Activated CD8-positive, alpha-beta memory T cell treated with anti-CD3 and anti-CD28 coated beads, Interleukin-2, amount 50 U/mL, for 48 hours (primary cell): ENCODE measurements around the gene RPH3AL.

Experiments
- DNase-seq: peaks from one replicate; pipeline ENCODE4 v3.0.0-alpha.2; 2020

Gene RPH3AL

GRCh38 chr17:313911-314613 is 38.5 kb downstream of the RPH3AL start:
- DNase-seq: no peak

DNA sequence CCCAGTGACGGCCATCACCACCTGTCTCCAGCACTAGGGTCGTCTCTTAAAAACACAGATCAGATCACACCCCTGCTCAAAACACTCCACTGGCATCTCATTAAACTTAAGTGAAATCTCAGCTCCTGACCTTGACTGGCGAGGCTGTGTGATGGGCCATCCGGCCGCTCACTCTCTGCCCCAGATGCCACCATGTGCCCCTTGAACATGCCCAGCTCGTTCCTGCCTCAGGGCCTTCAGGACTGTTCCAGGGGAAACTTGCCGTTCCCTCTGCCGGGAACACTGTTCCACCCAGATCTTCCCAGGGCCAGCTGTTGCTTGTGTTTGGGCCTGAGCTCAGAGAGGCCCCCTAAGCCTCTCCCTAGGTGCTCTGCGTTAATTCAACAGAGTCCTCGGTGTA is 39.4 kb downstream of the RPH3AL start:
- DNase-seq: no peak

DNA sequence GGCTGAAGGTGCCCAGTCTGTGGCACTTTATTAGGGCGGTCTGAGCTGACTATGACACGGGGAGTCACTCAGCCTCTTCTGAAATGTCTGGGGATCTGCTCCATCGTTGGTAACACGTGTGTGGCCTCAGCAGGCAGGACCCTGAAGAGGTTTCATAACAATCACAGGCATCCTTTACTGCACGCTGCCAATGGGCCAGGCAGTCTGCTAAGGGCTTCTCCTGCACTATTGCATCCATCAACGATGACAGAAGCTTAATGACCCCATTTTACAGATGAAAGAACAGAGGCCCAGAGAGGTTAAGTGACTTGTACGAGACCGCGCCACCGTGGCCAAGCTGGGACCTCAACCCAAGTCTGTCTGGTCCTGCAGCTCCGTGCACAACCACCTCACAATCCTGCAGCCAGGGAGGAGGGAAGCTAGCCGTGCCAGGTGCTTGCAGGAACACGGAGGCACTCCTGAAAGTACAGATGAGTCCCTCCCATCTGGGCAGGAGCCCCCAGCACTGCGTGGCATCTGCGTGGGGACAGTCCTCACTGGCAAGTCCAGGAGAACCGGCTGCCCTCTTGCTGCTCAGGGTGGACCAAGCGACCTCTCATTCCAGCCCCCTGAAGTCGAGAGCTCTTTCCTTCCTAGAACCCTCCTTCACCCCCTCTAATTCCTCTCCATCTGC is 40.0 kb downstream of the RPH3AL start:
- DNase-seq: no peak

DNA sequence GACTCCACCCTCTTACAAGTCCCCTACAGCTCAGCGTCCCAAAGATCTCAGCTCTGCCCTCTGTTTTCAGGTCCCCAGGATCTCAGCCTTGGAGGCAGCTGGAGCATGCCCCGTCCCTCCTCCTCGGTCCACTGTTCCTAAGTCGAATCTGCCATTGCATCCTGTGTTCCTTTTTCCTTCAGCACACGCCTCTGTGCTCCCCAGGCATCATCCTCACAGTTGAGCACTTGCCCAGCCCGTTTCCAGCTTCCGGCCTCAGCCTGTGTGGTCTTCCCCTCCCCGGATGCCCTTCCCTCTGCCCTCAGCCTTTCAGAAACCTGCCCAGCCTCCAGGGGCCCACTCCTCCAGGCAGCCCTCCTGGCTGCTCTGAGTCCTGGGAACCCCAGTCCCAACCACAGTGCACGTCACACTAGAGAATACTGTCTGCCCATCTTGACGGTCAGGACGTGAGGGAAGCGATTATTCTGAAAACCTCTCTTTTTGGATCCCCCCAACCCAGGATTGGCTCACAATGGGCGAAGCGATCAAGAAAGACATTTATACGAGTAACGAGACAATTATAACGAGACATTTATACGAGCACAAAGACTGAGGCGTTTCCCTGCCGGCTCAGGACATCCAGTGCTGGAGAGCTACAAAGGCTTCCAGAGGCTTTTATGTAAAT is 41.4 kb downstream of the RPH3AL start:
- no peak for DNase-seq

DNA sequence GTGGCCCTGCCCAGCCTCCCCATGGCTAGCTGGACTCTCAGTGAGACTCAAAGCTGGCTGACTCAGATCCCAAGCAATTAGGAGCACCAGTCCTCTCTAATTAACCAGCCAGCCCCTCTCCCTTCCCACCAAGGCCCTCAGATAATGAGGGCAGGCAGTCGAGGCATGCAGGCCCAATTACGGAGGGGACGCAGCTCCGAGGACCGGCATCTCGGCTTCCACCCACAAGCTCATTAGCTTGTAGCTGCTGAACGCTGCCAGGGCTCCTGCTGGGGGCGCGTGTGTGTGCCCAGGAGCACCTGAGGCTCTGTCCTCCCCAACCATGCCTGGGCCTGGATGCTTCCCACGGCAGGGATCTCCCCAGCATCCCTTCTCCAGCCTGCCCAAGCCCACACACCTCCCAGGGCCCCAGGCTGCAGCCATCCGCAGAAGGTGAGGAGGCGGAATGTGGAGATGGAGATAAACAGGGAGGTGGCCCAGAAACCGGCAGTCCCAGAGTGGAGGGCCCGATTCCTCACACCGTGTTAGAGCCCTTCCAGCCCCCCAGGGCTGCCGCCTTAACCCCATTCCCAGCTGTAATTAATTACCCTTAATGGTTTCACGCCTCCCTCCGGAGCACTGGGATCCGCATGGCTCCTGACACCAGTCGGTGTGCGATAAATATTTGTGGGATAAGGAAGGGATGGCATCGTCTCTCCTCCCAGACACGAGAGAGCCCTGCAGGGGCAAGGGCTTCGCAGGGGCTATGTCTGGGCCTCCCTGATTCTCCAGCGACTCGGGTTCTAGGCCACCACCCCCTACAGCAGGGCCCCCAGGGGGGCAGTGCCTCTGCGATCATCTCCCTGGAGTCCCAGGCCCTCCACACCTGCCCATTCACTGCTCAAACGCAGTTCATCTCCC is 42.2 kb downstream of the RPH3AL start:
- no peak for DNase-seq

DNA sequence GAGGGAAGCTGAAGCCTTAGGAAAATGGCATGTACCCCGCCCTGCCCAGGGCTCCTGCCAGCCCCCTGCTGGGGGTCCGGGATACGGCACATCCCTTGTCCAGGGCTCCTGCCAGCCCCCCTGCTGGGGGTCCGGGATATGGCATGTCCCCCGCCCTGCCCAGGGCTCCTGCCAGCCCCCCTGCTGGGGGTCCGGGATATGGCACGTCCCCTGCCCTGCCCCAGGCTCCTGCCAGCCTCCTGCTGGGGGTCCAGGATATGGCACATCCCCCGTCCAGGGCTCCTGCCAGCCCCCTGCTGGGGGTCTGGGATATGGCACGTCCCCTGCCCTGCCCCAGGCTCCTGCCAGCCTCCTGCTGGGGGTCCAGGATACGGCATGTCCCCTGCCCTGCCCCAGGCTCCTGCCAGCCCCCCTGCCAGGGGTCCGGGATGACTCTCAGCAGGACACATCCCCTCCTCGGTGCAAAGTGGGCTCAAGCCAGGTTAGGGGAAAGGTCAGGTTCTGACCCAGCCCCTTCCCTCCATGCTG is 43.2 kb downstream of the RPH3AL start:
- DNase-seq: peak; percentile 67

DNA sequence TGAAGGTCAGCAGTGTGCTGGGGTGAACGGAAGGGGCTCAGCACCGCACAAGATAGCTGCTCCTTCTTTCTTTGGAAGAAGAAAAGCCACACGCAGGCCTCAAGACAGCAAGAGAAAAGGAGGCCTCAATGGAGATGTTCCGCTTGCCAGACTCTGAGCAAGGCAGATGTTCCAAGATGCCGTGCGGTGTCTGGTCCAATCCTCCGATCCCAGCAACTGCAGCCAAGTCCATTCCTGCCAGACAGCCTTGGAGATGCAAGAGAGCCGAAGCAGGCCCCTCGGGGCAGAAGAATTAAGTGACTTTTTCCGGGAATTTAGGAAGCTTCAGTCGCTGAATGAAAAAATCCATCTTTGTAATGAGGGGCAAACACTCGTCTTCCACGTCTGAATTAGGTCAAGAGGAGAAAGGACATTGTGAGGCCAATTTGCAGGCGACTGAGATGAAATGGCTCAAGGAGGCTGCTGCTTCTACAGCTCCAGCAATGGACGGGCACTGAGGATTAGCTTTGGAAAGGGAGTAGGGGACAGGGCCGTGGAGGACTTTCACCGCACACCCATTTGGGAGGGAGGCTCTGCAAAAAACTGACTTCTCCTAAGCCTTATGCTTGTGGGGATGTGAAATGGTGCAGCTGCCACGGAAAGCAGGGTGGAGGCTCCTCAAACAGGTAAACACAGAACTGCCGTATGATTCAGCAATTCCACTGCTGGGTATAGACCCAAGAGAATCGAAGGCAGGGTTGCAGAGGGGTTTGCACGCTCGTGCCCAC is 44.7 kb downstream of the RPH3AL start:
- no peak for DNase-seq

DNA sequence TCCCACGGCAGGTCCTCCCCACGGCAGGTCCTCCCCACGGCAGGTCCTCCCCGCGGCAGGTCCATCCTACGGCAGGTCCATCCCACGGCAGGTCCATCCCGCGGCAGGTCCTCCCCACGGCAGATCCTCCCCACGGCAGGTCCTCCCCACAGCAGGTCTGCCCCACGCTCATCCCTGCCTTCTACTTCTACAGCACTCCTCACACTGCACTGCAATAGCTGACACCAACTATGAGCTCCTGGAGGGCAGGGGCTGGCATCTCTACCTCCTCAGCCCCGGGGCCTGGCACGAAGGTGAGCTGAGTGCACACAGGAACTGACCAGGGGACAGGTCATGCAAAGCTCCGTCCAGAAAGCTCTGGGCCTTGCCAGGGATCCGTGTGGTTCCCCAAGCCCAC is 45.3 kb downstream of the RPH3AL start:
- DNase-seq: no peak

- DNase-seq: no peak
Measured at GRCh38 chr17:306536-307294, 45.9 kb downstream of the RPH3AL start.

- DNase-seq: no peak
Measured at GRCh38 chr17:306116-306515, 46.5 kb downstream of the RPH3AL start.

DNA sequence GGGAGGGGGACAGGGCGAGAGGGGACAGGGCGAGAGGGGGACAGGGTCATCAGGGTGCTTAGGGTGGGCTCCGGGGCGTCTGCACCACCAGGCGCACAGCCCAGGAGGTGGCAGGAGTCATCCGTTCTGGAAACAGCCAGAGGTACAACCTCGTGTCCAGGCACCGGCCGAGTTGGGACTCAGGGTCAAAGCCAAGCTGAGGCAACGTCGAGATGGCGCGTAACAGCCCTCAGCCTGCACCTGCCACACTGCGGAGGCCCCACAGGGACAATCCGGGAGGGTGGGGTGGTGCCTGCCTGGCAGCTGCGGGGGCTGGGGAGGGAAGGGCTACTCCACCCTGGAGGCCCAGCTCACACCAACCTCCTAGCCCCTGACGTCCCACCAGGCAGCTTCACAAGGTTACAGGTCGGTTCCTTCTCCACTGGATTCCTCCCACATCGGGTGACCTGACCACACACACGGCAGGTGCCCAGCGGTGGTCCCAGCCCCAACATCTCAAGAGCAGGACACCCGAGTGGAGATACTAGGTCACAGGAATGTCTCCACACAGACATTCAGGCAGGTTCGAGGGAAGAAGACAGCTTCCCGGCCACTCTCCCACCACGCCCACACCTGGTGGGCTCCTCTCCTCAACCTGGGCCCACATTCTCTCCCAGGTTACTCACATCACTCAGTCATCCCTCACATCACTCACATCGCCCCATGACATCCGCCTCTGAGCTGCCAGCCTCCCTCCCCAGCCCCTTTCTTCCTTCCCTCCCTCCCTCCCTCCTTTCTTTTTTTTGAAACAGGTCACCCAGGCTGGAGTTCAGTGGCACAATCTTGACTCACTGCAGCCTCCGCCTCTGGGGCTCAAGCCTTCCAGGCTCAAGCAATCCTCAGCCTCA is 47.3 kb downstream of the RPH3AL start:
- no peak for DNase-seq

DNA sequence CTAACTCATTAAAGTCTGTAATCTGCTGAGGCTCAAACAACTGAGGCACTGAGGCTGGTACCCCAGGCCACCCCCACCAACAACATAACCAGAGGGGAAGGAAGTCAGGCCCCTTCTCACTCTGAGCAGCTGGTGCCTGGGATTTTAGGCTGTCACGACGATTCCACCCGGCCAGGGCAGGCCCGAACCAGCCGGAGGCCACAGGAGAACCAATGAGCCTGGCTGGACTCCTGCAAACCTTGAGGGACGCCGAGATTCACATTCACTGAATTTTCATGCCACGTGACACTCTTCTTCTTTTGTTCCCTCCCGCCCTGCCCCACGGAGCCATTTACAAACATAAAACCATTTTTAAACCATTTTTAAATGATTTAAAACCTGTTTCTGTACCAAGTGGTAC is 48.1 kb downstream of the RPH3AL start:
- DNase-seq: no peak

GRCh38 chr17:303168-303567 is 49.4 kb downstream of the RPH3AL start:
- no peak for DNase-seq

DNA sequence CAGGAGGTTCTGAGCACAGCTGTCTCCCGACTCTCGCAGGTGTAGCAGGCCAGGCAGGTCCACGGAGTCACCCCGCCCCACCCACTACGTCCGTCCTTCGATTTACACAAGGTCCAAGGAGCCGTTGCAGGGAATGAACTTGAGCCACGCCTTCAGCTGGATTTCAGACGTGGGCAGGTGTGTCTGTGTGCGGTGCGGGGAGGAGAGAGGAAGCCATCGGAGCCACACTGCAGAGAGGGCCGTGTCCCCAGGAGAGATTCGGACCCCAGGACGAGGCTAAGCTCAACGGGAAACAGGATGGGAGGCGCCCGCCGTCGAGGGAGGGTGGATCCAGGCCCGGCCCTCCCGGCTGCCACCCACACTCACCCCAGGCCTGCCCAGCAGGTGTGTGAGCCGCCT is 50.3 kb downstream of the RPH3AL start:
- no peak for DNase-seq

DNA sequence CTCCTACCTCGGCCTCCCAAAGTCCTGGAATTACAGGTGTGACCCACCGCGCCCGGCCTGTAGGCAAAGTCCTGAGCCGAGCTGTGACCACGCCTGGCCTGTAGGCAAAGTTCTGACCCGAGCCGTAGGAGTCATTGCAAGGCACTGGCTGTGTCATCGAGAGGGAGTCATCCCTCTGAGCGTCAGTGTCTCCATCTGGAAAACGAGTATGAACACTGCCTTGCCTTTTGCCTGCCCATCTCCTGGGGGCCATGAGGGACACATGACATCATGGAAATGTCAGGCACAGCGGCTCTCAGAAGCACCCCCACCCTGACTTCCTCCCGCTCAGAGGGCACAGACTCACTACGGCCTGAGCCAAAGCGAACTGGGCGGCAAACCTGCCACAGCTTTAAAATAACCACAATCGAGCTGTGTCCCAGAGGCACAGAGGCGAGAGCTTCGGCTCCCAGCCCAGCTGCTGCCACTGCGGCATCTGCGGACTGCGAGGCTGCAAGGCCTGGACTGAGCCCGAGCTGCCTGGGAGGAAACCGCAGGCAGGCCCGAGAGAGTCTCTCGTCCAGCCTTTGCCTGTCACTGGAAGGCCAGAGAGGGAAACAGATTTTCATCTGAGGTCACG is 50.8 kb downstream of the RPH3AL start:
- no peak for DNase-seq

DNA sequence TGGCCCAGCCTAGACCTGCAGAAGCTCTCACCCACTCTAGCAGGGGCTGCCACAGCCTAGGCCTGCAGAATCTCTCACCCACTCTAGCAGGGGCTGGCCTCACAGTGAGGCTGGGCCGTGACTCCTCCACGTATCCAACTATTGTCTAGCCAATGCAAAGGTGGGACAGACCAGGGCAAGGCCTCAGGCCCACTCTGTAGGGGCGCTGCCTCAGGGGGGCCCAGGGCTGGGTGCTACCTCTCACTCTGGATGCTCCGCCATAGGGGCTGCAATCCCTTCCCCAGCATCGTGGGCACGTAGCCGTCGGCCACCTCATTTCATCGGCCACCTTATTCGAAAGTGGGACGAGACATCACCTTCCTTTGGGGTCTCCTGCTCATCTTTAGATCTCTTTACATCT is 51.7 kb downstream of the RPH3AL start:
- no peak for DNase-seq

GRCh38 chr17:299546-299945 is 53.1 kb downstream of the RPH3AL start:
- DNase-seq: no peak

- no peak for DNase-seq
Measured at GRCh38 chr17:298791-299450, 53.7 kb downstream of the RPH3AL start.

GRCh38 chr17:297758-298157 is 54.8 kb downstream of the RPH3AL start:
- no peak for DNase-seq
